Naive B cell (primary cell): ENCODE measurements around the gene PAX3. TPM values are rescaled to one million over a fixed set of nuclear protein-coding genes. Genes with fewer than 3 reads are reported as not detected.

Experiments
- ATAC-seq, 2 donors: fragments of 150-1000 bp; cut with Tn5 transposase; 2 replicates each; pipeline ENCODE4 v1.10.0; 2021; ENCODE audit warnings: low read depth in 2 of 2, mild to moderate bottlenecking in 2 of 2, moderate library complexity in 2 of 2
- DNase-seq: peaks from one replicate; pipeline ENCODE4 v3.0.0; 2022
- H3K27ac Mint-ChIP-seq, 6 donors: one replicate each; pipeline ENCODE4 v1.8.0; 2020 to 2022; ENCODE audit warnings: mild to moderate bottlenecking in 6 of 6, mixed read lengths in 6 of 6, moderate library complexity in 5 of 6, inconsistent platforms in 2 of 6
- H3K27me3 Mint-ChIP-seq, 3 donors: one replicate each; pipeline ENCODE4 v1.8.0; 2021 to 2022; ENCODE audit warnings: mixed read lengths in 3 of 3, mild to moderate bottlenecking in 1 of 3
- H3K36me3 Mint-ChIP-seq, 2 donors: one replicate each; pipeline ENCODE4 v1.8.0; 2020 to 2022; ENCODE audit warnings: mixed read lengths in 2 of 2, inconsistent platforms in 1 of 2, mild to moderate bottlenecking in 1 of 2
- H3K4me1 Mint-ChIP-seq, 3 donors: one replicate each; pipeline ENCODE4 v1.8.0; 2020 to 2022; ENCODE audit warnings: mixed read lengths in 3 of 3, inconsistent platforms in 1 of 3, mild to moderate bottlenecking in 1 of 3, moderate library complexity in 1 of 3
- H3K4me3 Mint-ChIP-seq, 8 donors: one replicate each; pipeline ENCODE4 v1.8.0; 2020 to 2022; ENCODE audit warnings: mild to moderate bottlenecking in 8 of 8, mixed read lengths in 8 of 8, moderate library complexity in 8 of 8, inconsistent platforms in 2 of 8
- H3K9me3 Mint-ChIP-seq, 7 donors: one replicate each; pipeline ENCODE4 v1.8.0; 2020 to 2022; ENCODE audit warnings: mixed read lengths in 7 of 7, mild to moderate bottlenecking in 5 of 7, inconsistent platforms in 2 of 7, moderate library complexity in 1 of 7
- polyA plus RNA-seq, 6 donors: library from polyadenylated mRNA; unstranded; fragments of 300-500 nt; fragmentation: Illumina TruSeq; gene quantifications; one replicate each; pipeline ENCODE4 v1.2.3, GENCODE V29; 2021; ENCODE audit warnings: low read depth in 6 of 6

PAX3 gene
- polyA plus RNA-seq, 6 donors from 2014 or later = not detected

DNA sequence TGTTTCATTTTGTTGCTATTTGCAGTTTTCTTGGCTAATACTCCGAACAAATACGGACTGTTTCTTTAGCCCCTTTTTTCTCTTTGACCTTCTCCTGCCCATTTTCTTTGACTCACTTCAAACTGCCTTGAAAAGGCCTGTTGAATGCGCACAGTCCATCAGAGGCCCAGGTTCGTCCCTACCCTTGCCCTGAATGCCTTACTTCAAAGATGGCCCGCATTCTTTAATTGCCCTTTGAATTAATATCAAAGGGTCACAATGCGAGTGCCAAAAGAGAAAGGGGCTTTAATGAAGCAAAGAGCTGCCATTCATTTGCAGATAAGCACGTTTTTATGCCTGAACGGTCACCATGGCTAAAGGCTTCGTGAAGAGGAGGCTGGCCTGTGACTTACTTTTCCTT lies 29.7 kb downstream of the PAX3 start:
- Mint-ChIP-seq H3K9me3 (peaks cover 0 to 11% (median 2%) of the 10 kb centered on the region in 7 donors), H3K27me3 (peaks cover 0 to 11% (median 9%) of the 10 kb centered on the region in 3 donors), H3K4me1 (no peaks in the 10 kb centered on the region), H3K4me3 (peak overlapping the region in 1 of 8 donors; percentile 70), H3K27ac (no peak overlapping the region), H3K36me3 (no peaks in the 10 kb centered on the region)
- DNase-seq (no peak), ATAC-seq (no peak)

DNA sequence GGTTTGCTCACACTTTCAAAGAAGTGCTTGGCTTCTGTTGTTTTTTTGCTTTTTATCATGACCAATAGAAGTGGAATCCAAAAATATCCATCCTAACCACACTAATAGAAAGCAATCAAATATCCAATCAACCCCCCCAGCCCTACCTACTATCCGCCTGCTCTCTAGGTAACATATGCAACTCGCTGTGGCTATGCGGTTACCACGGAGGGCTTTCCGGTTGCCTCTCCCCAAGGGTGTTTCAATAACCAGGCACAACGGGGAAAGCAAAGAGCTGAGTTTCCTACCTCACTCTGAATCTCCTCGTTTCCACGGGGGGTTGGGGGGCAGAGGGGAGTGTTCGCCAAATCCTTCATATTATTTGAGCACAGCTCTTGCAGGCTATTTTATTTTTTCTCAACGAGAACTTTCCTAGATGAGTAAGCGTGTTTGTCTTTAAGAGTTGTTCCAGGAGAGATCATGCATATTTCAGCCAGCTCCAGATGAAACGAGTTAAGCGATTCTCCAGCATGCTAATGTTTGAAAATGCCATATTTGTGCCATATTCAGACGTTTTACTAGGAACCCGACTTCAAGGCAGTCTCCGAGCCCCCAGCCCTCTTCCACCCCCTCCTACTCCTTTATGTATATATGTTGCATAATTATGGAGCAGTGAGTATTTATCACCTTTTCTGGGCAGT lies 30.3 kb downstream of the PAX3 start:
- no peak for ATAC-seq
- Mint-ChIP-seq H3K4me1 (no peaks in the 10 kb centered on the region), H3K27me3 (peaks cover 0 to 11% (median 9%) of the 10 kb centered on the region in 3 donors)

DNA sequence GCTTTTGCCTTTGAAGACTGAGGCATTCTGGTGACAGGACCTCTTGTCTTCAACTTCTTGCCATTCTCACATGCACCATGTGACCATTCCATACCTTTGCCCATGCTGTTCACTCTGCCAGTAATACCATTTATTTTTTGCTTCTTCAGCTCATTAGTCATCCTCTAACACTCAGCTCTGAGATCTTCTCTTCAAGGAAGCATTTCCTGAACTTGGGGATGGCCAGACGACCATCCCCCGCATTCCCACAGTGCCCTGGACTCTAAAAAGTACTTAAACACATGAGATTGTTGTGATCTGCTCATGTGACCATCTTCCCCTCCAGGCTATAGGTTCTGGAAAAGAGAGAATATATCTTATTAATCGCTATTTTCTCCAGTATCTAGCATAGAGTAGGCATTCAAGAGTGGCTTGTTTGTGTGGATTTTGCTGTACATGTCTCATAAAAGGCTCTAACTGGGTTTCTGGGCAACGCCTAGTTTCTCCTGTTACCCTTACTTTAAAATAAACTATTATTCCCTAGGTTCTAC lies 33.9 kb downstream of the PAX3 start:
- Mint-ChIP-seq H3K27ac (no peak overlapping the region), H3K27me3 (peaks cover 0 to 9% (median 8%) of the 10 kb centered on the region in 3 donors), H3K4me3 (no peak overlapping the region), H3K9me3 (peaks cover 0 to 16% (median 2%) of the 10 kb centered on the region in 7 donors), H3K36me3 (no peaks in the 10 kb centered on the region), H3K4me1 (no peaks in the 10 kb centered on the region)
- ATAC-seq = no peak
- DNase-seq = no peak

More for the DNA sequence above, 30.3 kb downstream of the PAX3 start:
- H3K9me3 Mint-ChIP-seq = peaks cover 0 to 16% (median 2%) of the 10 kb centered on the region in 7 donors
- no peak for DNase-seq
- no peak overlapping the region for H3K4me3 Mint-ChIP-seq
- H3K36me3 Mint-ChIP-seq = no peaks in the 10 kb centered on the region
- H3K27ac Mint-ChIP-seq = no peak overlapping the region

DNA sequence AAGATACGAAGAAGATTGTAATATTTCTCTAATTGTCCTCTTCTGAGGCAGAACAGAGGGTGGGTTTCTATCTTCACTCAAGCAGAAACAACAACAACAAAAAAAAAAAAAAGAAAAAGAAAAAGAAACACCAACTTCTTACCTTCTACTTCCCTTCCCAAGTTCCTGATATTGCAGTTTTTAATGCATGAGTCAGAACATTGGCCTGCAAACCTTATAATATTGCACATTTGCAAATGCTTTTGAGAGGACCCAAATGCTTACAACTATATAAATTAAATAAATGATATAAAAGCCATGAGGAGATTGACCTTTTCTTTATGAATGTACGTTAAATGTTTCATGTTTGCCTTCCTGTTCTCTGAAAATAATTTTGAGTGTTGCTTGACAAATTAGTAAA lies 37.3 kb downstream of the PAX3 start:
- ATAC-seq (no peak), DNase-seq (no peak)
- Mint-ChIP-seq H3K36me3 (no peaks in the 10 kb centered on the region), H3K4me1 (no peaks in the 10 kb centered on the region), H3K27ac (no peak overlapping the region), H3K4me3 (no peak overlapping the region), H3K27me3 (peaks cover 2 to 9% (median 7%) of the 10 kb centered on the region in 3 donors), H3K9me3 (peaks cover 0 to 16% (median 2%) of the 10 kb centered on the region in 7 donors)

DNA sequence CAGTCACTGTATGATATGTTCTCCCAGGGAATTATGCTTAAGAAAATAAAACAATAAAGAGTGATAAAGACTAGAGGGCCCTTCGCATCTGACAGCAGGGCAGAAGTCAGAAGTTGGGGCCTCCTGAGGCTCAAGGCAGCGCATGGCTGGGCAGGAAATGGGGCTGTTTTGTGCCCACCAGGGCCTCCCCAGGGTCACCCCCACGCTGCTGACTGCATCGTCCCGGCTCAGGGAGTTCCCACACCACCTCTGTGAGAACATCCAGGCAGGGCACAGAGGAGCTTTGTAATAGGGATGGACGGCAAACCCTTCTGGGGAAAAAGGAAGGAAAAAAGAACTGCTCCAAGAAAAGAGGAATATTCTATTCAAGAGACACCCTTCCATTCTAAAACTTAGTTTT lies 41.2 kb downstream of the PAX3 start:
- Mint-ChIP-seq H3K4me3 (no peak overlapping the region), H3K27ac (no peak overlapping the region), H3K4me1 (no peaks in the 10 kb centered on the region), H3K9me3 (peaks cover 0 to 6% (median 0%) of the 10 kb centered on the region in 7 donors), H3K36me3 (no peaks in the 10 kb centered on the region), H3K27me3 (peaks cover 6 to 15% (median 8%) of the 10 kb centered on the region in 3 donors)
- ATAC-seq (no peak), DNase-seq (no peak)

GRCh38 chr2:222256250-222256649 lies 42.5 kb downstream of the PAX3 start:
- H3K36me3 Mint-ChIP-seq = no peaks in the 10 kb centered on the region
- DNase-seq (no peak), ATAC-seq (no peak)
- H3K27ac Mint-ChIP-seq = no peak overlapping the region
- H3K4me3 Mint-ChIP-seq = no peak overlapping the region
- H3K27me3 Mint-ChIP-seq = peaks cover 6 to 19% (median 8%) of the 10 kb centered on the region in 3 donors
- peaks cover 0 to 7% (median 0%) of the 10 kb centered on the region in 7 donors for H3K9me3 Mint-ChIP-seq
- no peaks in the 10 kb centered on the region for H3K4me1 Mint-ChIP-seq

DNA sequence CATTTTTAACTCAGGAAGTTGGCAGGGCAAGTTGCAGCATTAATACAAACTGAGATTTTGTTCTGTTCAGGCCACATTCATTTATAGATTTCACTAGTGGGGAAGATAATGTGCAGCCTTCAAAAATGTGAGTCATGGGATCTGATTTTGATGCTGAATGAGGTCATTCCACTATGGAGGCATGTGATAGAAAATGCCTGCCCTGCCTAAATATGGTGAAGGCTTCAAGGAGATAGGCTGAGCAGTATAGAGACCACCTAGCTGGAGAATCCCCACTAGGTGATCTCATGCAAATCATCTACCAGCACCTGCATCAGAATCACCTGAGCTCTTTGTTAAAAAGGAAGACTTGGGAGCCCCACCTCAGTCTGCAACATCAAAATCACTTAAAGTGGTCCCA lies 43.7 kb downstream of the PAX3 start:
- DNase-seq = no peak
- Mint-ChIP-seq H3K4me3 (no peak overlapping the region), H3K36me3 (no peaks in the 10 kb centered on the region), H3K4me1 (no peaks in the 10 kb centered on the region), H3K27me3 (peaks cover 6 to 19% (median 8%) of the 10 kb centered on the region in 3 donors), H3K27ac (no peak overlapping the region), H3K9me3 (peaks cover 0 to 7% (median 0%) of the 10 kb centered on the region in 7 donors)
- ATAC-seq = no peak

GRCh38 chr2:222250313-222250712 lies 48.5 kb downstream of the PAX3 start:
- H3K36me3 Mint-ChIP-seq = no peaks in the 10 kb centered on the region
- ATAC-seq = no peak

GRCh38 chr2:222249444-222249843 lies 49.4 kb downstream of the PAX3 start:
- DNase-seq (no peak), ATAC-seq (no peak)
- Mint-ChIP-seq H3K4me1 (no peaks in the 10 kb centered on the region), H3K36me3 (no peaks in the 10 kb centered on the region), H3K27ac (no peak overlapping the region), H3K9me3 (peaks cover 0 to 7% (median 0%) of the 10 kb centered on the region in 7 donors), H3K27me3 (peaks cover 3 to 12% (median 10%) of the 10 kb centered on the region in 3 donors), H3K4me3 (no peak overlapping the region)

More at GRCh38 chr2:222250313-222250712, 48.5 kb downstream of the PAX3 start:
- H3K4me1 Mint-ChIP-seq = no peaks in the 10 kb centered on the region
- peaks cover 1 to 10% (median 2%) of the 10 kb centered on the region in 3 donors for H3K27me3 Mint-ChIP-seq
- peaks cover 0 to 7% (median 0%) of the 10 kb centered on the region in 7 donors for H3K9me3 Mint-ChIP-seq
- no peak for DNase-seq
- no peak overlapping the region for H3K4me3 Mint-ChIP-seq
- no peak overlapping the region for H3K27ac Mint-ChIP-seq

- H3K4me3 Mint-ChIP-seq = no peak overlapping the region
- no peaks in the 10 kb centered on the region for H3K36me3 Mint-ChIP-seq
- DNase-seq (no peak), ATAC-seq (no peak)
- H3K27me3 Mint-ChIP-seq = peaks cover 3 to 17% (median 13%) of the 10 kb centered on the region in 3 donors
- H3K27ac Mint-ChIP-seq = no peak overlapping the region
- peaks cover 0 to 7% (median 0%) of the 10 kb centered on the region in 7 donors for H3K9me3 Mint-ChIP-seq
- H3K4me1 Mint-ChIP-seq = no peaks in the 10 kb centered on the region
Measured at GRCh38 chr2:222248818-222249217, 50.0 kb downstream of the PAX3 start.

DNA sequence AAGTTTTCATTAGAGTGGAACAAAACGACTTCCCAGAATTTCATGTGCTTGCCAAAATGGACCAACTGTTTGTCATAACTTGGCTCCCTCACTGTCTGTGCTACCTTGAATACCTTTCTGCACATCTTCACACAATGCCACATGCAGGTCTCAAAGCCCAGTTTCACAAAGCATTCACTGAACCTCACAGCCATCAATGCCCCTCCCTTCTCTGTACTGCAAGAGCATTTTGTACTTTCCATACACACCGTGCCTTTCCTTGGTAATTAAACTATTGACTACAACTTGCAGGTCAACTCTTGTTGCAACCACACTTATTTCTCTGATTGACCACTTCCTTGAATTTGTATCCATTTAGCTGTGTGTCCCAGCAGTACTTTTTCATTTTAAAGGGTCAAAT lies 50.5 kb downstream of the PAX3 start:
- no peak overlapping the region for H3K27ac Mint-ChIP-seq
- no peaks in the 10 kb centered on the region for H3K36me3 Mint-ChIP-seq
- peaks cover 0 to 7% (median 2%) of the 10 kb centered on the region in 7 donors for H3K9me3 Mint-ChIP-seq
- ATAC-seq = no peak
- peaks cover 8 to 21% (median 17%) of the 10 kb centered on the region in 3 donors for H3K27me3 Mint-ChIP-seq
- H3K4me1 Mint-ChIP-seq = no peaks in the 10 kb centered on the region
- DNase-seq = no peak
- no peak overlapping the region for H3K4me3 Mint-ChIP-seq

- H3K4me3 Mint-ChIP-seq = no peak overlapping the region
- no peak overlapping the region for H3K27ac Mint-ChIP-seq
- H3K27me3 Mint-ChIP-seq = peaks cover 34 to 50% (median 49%) of the 10 kb centered on the region in 3 donors
- DNase-seq (no peak), ATAC-seq (no peak)
- H3K9me3 Mint-ChIP-seq = peaks cover 0 to 7% (median 4%) of the 10 kb centered on the region in 7 donors
- peaks cover 0 to 2% (median 0%) of the 10 kb centered on the region in 3 donors for H3K4me1 Mint-ChIP-seq
- H3K36me3 Mint-ChIP-seq = no peaks in the 10 kb centered on the region
Measured at GRCh38 chr2:222242532-222242931, 56.3 kb downstream of the PAX3 start.

- Mint-ChIP-seq H3K36me3 (no peaks in the 10 kb centered on the region), H3K27me3 (peaks cover 34 to 50% (median 49%) of the 10 kb centered on the region in 3 donors), H3K27ac (no peak overlapping the region), H3K9me3 (peaks cover 0 to 7% (median 4%) of the 10 kb centered on the region in 7 donors), H3K4me1 (peaks cover 0 to 2% (median 0%) of the 10 kb centered on the region in 3 donors), H3K4me3 (no peak overlapping the region)
- ATAC-seq (no peak), DNase-seq (no peak)
Measured at GRCh38 chr2:222241128-222241870, 57.5 kb downstream of the PAX3 start.
